ENCODE measurements around the gene BCKDK. TPM values are rescaled to one million over a fixed set of nuclear protein-coding genes. Genes with fewer than 3 reads are reported as not detected.

Gene BCKDK
- total and polyA plus RNA-seq, 3 experiments from 2014 or later, result 29.4 to 42.5 (median 40.0) TPM

GRCh38 chr16:31081428-31082351, 26.5 kb upstream of the BCKDK start:
- Mint-ChIP-seq H3K36me3 (peaks cover 0 to 80% (median 4%) of the 10 kb centered on the region in 3 donors), H3K4me3 (no peak overlapping the region), H3K4me1 (peaks cover 8 to 42% (median 12%) of the 10 kb centered on the region in 3 donors), H3K27me3 (no peaks in the 10 kb centered on the region), H3K9me3 (no peaks in the 10 kb centered on the region), H3K27ac (peak overlapping the region in 5 of 8 donors; percentile 32 to 89 (median 75))
- CTCF ChIA-PET, result no interaction called here
- H3K27me3 ChIP-seq (ENCODE audit: insufficient read depth, low read length, poor library complexity, severe bottlenecking), result no peaks in the 10 kb centered on the region
- POLR2A ChIA-PET, result no interaction called here
- no peak overlapping the region for H3K27ac ChIP-seq (ENCODE audit: low read depth, low read length)
- no peaks in the 10 kb centered on the region for H3K9me3 ChIP-seq (ENCODE audit: low read length)
- DNase-seq, result no peak
- no peak overlapping the region for H3K4me3 ChIP-seq (ENCODE audit: low read length)
- H3K4me1 ChIP-seq (ENCODE audit: insufficient read depth, low read length), result no peaks in the 10 kb centered on the region
- H3K36me3 ChIP-seq (ENCODE audit: insufficient read depth, low read length), result peaks cover 27% of the 10 kb centered on the region

DNA sequence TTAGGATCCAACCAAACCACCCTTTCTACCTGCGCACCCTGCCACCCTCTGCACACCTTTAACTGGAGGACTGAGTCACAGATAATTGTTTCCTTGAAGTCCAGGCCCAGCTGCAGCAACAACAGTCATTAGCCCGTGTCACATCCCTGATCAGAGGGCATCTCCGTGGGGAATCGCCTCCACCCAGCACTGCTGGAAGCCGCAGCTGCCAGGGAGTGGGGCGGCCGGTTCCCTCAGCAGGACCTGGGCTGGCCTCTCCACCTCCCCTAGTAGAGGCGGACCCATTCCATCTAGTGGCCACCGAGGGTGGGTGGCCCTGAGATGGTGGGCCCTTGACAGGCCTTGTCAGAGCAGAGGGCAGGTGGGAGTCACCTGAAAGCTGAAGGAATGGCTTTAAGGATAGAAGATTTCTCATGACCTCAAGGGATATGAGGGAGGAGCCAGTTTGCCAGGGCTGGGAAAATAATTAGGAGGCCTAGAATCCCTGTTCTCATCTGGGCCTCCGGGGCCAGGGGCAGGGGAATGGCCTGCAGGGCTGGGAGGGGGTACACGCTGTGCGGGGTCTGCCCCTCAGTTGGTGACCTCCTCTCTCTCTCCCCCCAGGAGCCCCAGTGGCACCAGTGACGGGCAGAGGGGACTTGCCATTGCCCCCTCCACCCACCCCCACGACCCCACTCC, 25.7 kb upstream of the BCKDK start:
- CTCF ChIA-PET, result no interaction called here
- Mint-ChIP-seq H3K9me3 (no peaks in the 10 kb centered on the region), H3K36me3 (peaks cover 0 to 78% (median 4%) of the 10 kb centered on the region in 3 donors), H3K4me1 (peaks cover 8 to 42% (median 12%) of the 10 kb centered on the region in 3 donors), H3K27me3 (no peaks in the 10 kb centered on the region), H3K27ac (peak overlapping the region in 4 of 8 donors; percentile 32 to 75 (median 66)), H3K4me3 (peak overlapping the region in 1 of 7 donors; percentile 2)
- DNase-seq, result peak in 1 of 5 donors; percentile 29
- no peaks in the 10 kb centered on the region for H3K9me3 ChIP-seq (ENCODE audit: low read length)
- H3K27me3 ChIP-seq (ENCODE audit: insufficient read depth, low read length, poor library complexity, severe bottlenecking), result no peaks in the 10 kb centered on the region
- POLR2A ChIA-PET, result no interaction called here
- H3K4me1 ChIP-seq (ENCODE audit: insufficient read depth, low read length), result no peaks in the 10 kb centered on the region
- H3K36me3 ChIP-seq (ENCODE audit: insufficient read depth, low read length), result peaks cover 19% of the 10 kb centered on the region
- no peak overlapping the region for H3K4me3 ChIP-seq (ENCODE audit: low read length)
- H3K27ac ChIP-seq (ENCODE audit: low read depth, low read length), result no peak overlapping the region

DNA sequence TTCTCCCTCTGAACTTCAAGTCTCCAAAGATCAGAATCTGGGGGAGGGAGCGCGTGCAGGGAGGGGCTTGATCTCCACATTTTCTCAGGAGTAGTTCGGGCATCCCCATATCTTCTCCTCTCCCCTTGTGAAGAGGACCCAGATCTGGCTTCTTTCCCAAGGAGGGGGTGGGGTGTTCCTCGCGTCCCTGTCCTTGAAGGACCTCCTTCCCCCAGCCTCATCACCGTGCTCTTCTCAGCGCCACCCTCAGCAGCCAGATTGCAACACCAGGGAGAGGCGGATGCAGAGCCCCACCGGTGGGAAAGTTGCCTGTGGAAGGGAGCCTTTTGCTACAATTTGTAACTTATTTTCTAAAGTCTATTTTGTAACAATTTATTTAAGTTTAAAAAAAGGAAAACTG, 25.1 kb upstream of the BCKDK start:
- no peaks in the 10 kb centered on the region for H3K27me3 Mint-ChIP-seq
- H3K9me3 Mint-ChIP-seq, result no peaks in the 10 kb centered on the region
- Histone ChIP-seq H3K27me3 (ENCODE audit: insufficient read depth, low read length, poor library complexity, severe bottlenecking) (no peaks in the 10 kb centered on the region), H3K4me3 (ENCODE audit: low read length) (no peak overlapping the region), H3K27ac (ENCODE audit: low read depth, low read length) (no peak overlapping the region), H3K4me1 (ENCODE audit: insufficient read depth, low read length) (no peaks in the 10 kb centered on the region), H3K9me3 (ENCODE audit: low read length) (no peaks in the 10 kb centered on the region), H3K36me3 (ENCODE audit: insufficient read depth, low read length) (peaks cover 13% of the 10 kb centered on the region)
- peak overlapping the region in 2 of 8 donors; percentile 17 to 76 for H3K27ac Mint-ChIP-seq
- H3K36me3 Mint-ChIP-seq, result peaks cover 0 to 73% (median 4%) of the 10 kb centered on the region in 3 donors
- ChIA-PET POLR2A (no interaction called here), CTCF (interaction anchor here (1.5 kb wide), 1 partner anchor 18 kb away, joined by 3 read pairs; no protein-coding TSS in a partner anchor)
- no peak for DNase-seq
- peaks cover 3 to 38% (median 9%) of the 10 kb centered on the region in 3 donors for H3K4me1 Mint-ChIP-seq
- no peak overlapping the region for H3K4me3 Mint-ChIP-seq

DNA sequence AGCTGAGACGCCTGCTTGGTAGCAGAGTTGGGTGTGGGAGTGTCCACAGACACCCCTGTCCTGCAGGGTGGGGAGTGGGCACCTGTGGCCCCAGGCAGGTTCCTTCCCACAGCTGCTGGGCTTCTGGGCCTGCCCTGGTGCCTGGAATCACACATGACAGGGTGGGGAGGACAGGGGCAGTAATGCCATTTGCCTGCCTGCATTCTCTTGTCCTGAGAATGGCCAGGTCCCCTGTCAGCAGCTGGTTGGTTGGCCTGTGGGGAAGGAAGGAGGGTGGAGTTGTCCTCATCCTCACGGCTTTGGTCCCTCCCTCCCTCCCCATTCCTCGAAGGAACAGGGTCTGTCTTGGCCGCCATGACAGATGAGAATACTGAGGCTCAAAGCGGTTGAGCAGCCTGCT, 24.6 kb upstream of the BCKDK start:
- ChIA-PET POLR2A (no interaction called here), CTCF (interaction anchor here (1.5 kb wide), 1 partner anchor 17 kb away, joined by 3 read pairs; no protein-coding TSS in a partner anchor)
- Mint-ChIP-seq H3K27me3 (no peaks in the 10 kb centered on the region), H3K9me3 (no peaks in the 10 kb centered on the region), H3K4me1 (peaks cover 3 to 34% (median 6%) of the 10 kb centered on the region in 3 donors), H3K4me3 (no peak overlapping the region), H3K27ac (peak overlapping the region in 2 of 8 donors; percentile 17 to 76), H3K36me3 (peaks cover 0 to 68% (median 4%) of the 10 kb centered on the region in 3 donors)
- no peak for DNase-seq
- Histone ChIP-seq H3K27me3 (ENCODE audit: insufficient read depth, low read length, poor library complexity, severe bottlenecking) (no peaks in the 10 kb centered on the region), H3K4me1 (ENCODE audit: insufficient read depth, low read length) (no peaks in the 10 kb centered on the region), H3K27ac (ENCODE audit: low read depth, low read length) (no peak overlapping the region), H3K9me3 (ENCODE audit: low read length) (no peaks in the 10 kb centered on the region), H3K36me3 (ENCODE audit: insufficient read depth, low read length) (peaks cover 8% of the 10 kb centered on the region), H3K4me3 (ENCODE audit: low read length) (no peak overlapping the region)

- H3K27me3 Mint-ChIP-seq, result no peaks in the 10 kb centered on the region
- H3K4me3 Mint-ChIP-seq, result no peak overlapping the region
- DNase-seq, result peak in 1 of 5 donors; percentile 33
- H3K4me1 Mint-ChIP-seq, result peaks cover 3 to 29% (median 6%) of the 10 kb centered on the region in 3 donors
- Histone ChIP-seq H3K27me3 (ENCODE audit: insufficient read depth, low read length, poor library complexity, severe bottlenecking) (no peaks in the 10 kb centered on the region), H3K4me1 (ENCODE audit: insufficient read depth, low read length) (no peaks in the 10 kb centered on the region), H3K9me3 (ENCODE audit: low read length) (no peaks in the 10 kb centered on the region), H3K4me3 (ENCODE audit: low read length) (no peak overlapping the region), H3K36me3 (ENCODE audit: insufficient read depth, low read length) (peaks cover 4% of the 10 kb centered on the region), H3K27ac (ENCODE audit: low read depth, low read length) (no peak overlapping the region)
- H3K36me3 Mint-ChIP-seq, result peaks cover 0 to 67% (median 4%) of the 10 kb centered on the region in 3 donors
- H3K27ac Mint-ChIP-seq, result peak overlapping the region in 1 of 8 donors; percentile 50
- H3K9me3 Mint-ChIP-seq, result no peaks in the 10 kb centered on the region
- CTCF ChIA-PET, result interaction anchor here (1.5 kb wide), 1 partner anchor 17 kb away, joined by 3 read pairs; no protein-coding TSS in a partner anchor
- POLR2A ChIA-PET, result no interaction called here
Observed at GRCh38 chr16:31083981-31084380, 24.2 kb upstream of the BCKDK start.

DNA sequence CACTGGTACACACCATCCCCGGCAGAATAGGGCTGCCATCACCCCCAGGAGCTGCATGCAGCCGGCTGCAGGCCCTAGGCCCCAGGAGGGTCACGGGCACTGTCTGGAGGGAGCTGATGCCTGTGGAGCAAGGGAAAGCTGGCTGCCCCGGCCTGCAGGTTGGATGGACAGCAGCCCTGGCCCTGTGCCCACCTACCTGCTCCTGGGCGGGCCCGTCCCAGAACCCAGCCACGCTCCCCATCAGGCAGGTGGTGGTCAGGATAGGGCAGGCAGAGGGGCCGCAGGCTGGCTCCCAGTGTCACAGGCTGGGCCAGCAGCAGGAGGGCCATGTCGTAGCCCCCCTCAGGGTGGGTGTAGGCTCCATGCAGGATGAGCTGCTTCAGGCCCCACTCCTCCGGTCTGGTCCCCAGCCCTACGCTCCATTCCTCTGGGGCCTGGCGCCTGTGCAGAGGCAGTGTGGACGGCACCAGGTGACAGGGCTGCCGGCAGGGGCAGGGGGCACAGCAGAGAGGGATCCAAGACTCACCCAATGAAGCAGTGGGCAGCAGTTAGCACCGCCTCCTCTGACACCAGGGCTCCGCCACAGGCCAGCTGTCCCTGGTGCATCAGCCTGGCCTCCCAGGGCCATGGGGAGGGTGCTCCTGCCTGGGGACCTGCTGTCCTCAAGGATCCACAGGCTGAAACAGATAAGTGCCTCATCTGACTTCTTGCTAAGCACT, 23.4 kb upstream of the BCKDK start:
- CTCF ChIA-PET, result interaction anchor here (1.5 kb wide), 1 partner anchor 16 kb away, joined by 3 read pairs; no protein-coding TSS in a partner anchor
- peaks cover 0 to 66% (median 2%) of the 10 kb centered on the region in 3 donors for H3K36me3 Mint-ChIP-seq
- H3K4me3 ChIP-seq (ENCODE audit: low read length), result no peak overlapping the region
- POLR2A ChIA-PET, result no interaction called here
- H3K27ac ChIP-seq (ENCODE audit: low read depth, low read length), result no peak overlapping the region
- peaks cover 3 to 24% (median 6%) of the 10 kb centered on the region in 3 donors for H3K4me1 Mint-ChIP-seq
- no peaks in the 10 kb centered on the region for H3K36me3 ChIP-seq (ENCODE audit: insufficient read depth, low read length)
- no peaks in the 10 kb centered on the region for H3K27me3 Mint-ChIP-seq
- H3K9me3 Mint-ChIP-seq, result no peaks in the 10 kb centered on the region
- H3K27me3 ChIP-seq (ENCODE audit: insufficient read depth, low read length, poor library complexity, severe bottlenecking), result no peaks in the 10 kb centered on the region
- H3K4me3 Mint-ChIP-seq, result no peak overlapping the region
- peak overlapping the region in 1 of 8 donors; percentile 9 for H3K27ac Mint-ChIP-seq
- no peaks in the 10 kb centered on the region for H3K4me1 ChIP-seq (ENCODE audit: insufficient read depth, low read length)
- no peaks in the 10 kb centered on the region for H3K9me3 ChIP-seq (ENCODE audit: low read length)
- peak in 1 of 5 donors; percentile 43 for DNase-seq

DNA sequence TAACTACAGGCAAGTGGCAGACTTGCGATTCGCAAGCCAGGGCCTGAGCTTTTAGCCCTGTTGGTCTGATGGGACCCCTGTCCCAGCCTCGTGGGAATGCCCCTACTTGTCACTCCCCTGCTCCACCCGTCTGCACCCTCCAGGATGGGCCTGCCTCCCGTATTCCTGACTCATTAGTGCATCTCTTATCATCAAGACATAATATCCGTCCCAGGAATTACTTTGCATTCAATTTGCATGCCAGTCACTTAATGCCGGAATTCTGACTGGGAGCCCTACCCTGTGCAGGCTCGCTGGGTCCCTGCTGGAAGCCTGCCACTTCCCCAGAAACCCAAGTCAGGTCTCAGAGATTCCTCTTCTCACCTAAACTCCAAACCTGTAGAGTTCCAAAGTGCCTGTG, 22.8 kb upstream of the BCKDK start:
- Mint-ChIP-seq H3K4me3 (no peak overlapping the region), H3K27ac (peak overlapping the region in 3 of 8 donors; percentile 9 to 69 (median 60)), H3K9me3 (no peaks in the 10 kb centered on the region), H3K27me3 (no peaks in the 10 kb centered on the region), H3K4me1 (peaks cover 3 to 24% (median 6%) of the 10 kb centered on the region in 3 donors), H3K36me3 (peaks cover 0 to 63% (median 2%) of the 10 kb centered on the region in 3 donors)
- Histone ChIP-seq H3K36me3 (ENCODE audit: insufficient read depth, low read length) (peaks cover 2% of the 10 kb centered on the region), H3K9me3 (ENCODE audit: low read length) (no peaks in the 10 kb centered on the region), H3K4me3 (ENCODE audit: low read length) (no peak overlapping the region), H3K27me3 (ENCODE audit: insufficient read depth, low read length, poor library complexity, severe bottlenecking) (no peaks in the 10 kb centered on the region), H3K4me1 (ENCODE audit: insufficient read depth, low read length) (no peaks in the 10 kb centered on the region), H3K27ac (ENCODE audit: low read depth, low read length) (no peak overlapping the region)
- CTCF ChIA-PET, result no interaction called here
- peak in 1 of 5 donors; percentile 30 for DNase-seq
- POLR2A ChIA-PET, result no interaction called here

Measured in CD8-positive, alpha-beta memory T cell (primary cell).